Fibroblast of mammary gland (primary cell): Measurements from ENCODE around the gene SH2D4B.

Source experiments
- DNase-seq: peaks from one replicate; pipeline ENCODE4 v3.0.0-alpha.2; 2010; ENCODE audit warnings: low read depth
- H3K4me3 ChIP-seq: 2 replicates; pipeline ENCODE4 v1.5.1; 2011; ENCODE audit warnings: low read depth, mild to moderate bottlenecking, low read length, moderate library complexity; ENCODE audit not compliant: control insufficient read depth
- CTCF ChIP-seq: conservative IDR thresholded peaks from 2 replicates; pipeline ENCODE4 v1.5.1; 2011; ENCODE audit warnings: low read depth, low read length, inconsistent platforms; ENCODE audit not compliant: control insufficient read depth, insufficient read depth

Gene SH2D4B

GRCh38 chr10:80660736-80661135 lies 123.0 kb downstream of the SH2D4B start:
- no peak for DNase-seq
- no peak for TF ChIP-seq CTCF
- no peak overlapping the region for H3K4me3 ChIP-seq

- no peak for TF ChIP-seq CTCF
- no peak for DNase-seq
- H3K4me3 ChIP-seq = no peak overlapping the region
These were observed 123.8 kb downstream of the SH2D4B start for GRCh38 chr10:80661526-80661925.

GRCh38 chr10:80662429-80663261 lies 124.9 kb downstream of the SH2D4B start:
- H3K4me3 ChIP-seq = no peak overlapping the region
- peak; percentile 73 for TF ChIP-seq CTCF
- DNase-seq = peak; percentile 70

GRCh38 chr10:80664071-80664680 lies 126.5 kb downstream of the SH2D4B start:
- peak; percentile 51 for DNase-seq
- TF ChIP-seq CTCF = peak; percentile 82
- no peak overlapping the region for H3K4me3 ChIP-seq

- no peak for DNase-seq
- no peak overlapping the region for H3K4me3 ChIP-seq
- TF ChIP-seq CTCF = no peak
These were observed 131.8 kb downstream of the SH2D4B start for GRCh38 chr10:80669485-80669884.

- no peak for DNase-seq
- no peak overlapping the region for H3K4me3 ChIP-seq
- TF ChIP-seq CTCF = no peak
These were observed 133.1 kb downstream of the SH2D4B start for GRCh38 chr10:80670774-80671173.
